GM18870 (cell line): ENCODE measurements around the gene NDUFS2.

Source experiments
- ATAC-seq: cut with Tn5 transposase; IDR thresholded peaks from one replicate; pipeline ENCODE4 v1.9.1; 2021; ENCODE audit warnings: moderate library complexity; ENCODE audit not compliant: unreplicated experiment

The NDUFS2 gene

DNA sequence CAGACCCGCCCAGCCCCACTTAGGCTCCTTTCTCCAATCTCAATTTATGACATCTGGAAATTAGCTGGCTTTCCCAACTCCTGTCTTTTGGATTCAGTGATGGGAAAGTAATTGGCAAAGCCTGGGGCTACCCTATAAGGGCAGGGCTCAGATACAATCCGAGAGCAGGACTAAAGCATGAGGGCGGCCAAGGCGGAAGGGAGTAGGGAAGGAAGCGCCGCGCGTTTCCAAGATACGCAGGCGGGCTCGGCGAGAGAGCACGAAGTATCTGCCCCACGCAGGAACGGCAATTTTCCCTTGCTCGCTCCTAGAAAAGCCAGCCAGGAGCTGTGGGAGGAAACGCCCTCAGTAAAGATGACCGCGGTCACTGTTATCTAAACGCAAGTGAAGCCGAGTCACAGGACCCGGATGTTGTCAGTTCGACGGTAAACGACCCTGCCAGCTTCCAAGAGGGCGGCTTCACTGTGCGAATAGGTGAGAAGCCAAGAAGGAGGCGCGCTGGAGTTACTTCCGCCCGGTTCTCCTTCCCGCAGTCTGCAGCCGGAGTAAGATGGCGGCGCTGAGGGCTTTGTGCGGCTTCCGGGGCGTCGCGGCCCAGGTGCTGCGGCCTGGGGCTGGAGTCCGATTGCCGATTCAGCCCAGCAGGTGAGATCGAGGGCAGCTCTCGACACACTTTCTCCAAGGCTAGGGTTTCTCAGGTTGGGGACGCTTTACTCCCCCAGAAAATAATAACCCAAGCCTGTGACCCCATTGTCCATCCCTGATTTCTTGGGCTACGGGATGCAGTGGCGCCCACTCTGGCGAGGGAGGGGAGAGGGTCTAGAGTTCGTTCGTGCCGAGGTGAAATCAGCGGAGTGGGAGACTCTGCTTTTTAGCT, at the start of gene NDUFS2:
Gene NDUFS2, plus strand, starts transcription at position 532 of the 877 bp plus-strand sequence. Its CDS starts 19 bp downstream, at position 551.
- ATAC-seq: peak; percentile 74

DNA sequence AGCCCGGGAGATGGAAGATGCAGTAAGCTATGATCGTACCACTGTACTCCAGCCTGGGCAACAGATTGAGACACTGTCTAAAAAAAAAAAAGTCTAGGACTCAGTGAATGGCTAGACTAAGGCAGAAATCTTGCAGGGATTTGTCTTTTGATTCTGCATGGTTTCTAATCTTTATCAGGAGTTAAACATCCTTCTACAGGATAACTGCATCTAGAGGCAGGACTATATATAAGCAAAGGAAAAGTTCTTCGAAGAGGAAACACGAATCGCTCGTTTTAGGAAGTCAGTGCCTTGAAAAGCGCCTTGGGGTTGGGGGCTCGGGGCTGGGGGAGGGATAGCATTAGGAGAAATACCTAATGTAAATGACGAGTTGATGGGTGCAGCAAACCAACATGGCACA, 49.0 kb upstream of the NDUFS2 start:
- no peak for ATAC-seq

DNA sequence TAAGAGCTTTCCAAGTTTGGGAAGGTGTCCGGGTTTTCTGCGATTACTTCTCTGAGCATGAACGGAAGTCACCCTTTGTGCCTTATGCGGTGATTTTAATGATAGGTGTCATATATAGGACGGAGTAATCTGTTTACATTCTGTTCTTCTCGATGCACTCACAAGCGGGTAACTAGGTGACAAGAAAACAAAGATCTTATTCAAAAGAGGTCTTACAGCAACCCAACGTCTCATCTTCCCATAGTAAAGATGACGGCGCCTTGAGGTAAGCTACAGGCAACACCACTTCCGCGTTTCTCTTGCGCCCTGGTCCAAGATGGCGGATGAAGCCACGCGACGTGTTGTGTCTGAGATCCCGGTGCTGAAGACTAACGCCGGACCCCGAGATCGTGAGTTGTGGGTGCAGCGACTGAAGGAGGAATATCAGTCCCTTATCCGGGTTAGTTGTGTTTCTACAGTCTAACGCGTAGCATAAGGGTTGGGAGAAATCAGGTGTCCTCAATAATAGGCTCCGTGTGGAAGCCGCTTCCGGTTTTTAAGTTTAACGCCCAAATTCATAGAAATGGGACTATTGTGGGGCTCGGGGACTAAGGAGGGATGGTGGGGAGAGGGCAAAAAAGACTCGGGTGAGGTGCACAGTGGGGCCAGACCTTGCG, 48.4 kb upstream of the NDUFS2 start, which contains the start of gene UFC1:
Gene UFC1, plus strand, starts transcription at position 297 of the 656 bp plus-strand sequence. Its CDS starts 20 bp downstream, at position 317.
- ATAC-seq: no peak

DNA sequence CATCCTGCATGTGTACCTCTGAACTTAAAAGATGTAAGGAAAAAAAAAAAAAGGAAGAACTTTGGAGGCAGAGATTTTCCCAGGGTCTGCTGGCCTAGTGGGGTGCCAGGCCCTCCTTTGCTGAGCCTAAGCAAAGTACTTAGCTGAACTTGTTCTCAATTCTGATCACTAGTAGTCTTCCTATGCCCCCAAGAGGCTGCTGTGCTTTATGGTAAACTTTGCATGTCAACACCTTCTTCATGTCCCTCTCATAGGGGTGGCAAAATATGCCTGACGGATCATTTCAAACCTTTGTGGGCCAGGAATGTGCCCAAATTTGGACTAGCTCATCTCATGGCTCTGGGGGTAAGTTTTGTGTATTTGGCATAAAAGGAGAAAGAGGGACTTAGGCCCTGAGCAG, 44.3 kb upstream of the NDUFS2 start:
- no peak for ATAC-seq

DNA sequence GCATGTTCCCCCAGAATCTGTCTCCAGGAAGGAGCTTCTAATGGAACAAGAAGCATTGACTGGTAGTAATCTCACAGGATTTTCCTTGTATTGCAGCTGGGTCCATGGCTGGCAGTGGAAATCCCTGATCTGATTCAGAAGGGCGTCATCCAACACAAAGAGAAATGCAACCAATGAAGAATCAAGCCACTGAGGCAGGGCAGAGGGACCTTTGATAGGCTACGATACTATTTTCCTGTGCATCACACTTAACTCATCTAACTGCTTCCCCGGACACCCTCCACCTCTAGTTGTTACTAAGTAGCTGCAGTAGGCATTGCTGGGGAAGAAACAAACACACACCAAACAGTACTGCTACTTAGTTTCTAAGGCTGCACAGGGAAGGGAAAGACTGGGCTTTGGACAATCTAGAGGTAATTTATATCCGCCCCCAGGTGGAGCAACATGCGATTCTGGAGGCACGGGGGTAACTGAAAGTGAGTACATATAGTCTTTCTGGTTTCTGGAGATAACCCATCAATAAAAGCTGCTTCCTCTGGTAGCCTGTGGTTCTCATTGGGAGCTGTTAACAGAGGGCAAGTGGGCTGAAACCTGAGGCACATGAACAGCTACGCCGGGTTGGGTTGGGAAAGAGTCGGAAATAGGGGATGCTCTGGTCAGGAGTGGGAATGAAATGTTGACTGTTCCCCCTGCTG, 43.7 kb upstream of the NDUFS2 start:
- no peak for ATAC-seq

DNA sequence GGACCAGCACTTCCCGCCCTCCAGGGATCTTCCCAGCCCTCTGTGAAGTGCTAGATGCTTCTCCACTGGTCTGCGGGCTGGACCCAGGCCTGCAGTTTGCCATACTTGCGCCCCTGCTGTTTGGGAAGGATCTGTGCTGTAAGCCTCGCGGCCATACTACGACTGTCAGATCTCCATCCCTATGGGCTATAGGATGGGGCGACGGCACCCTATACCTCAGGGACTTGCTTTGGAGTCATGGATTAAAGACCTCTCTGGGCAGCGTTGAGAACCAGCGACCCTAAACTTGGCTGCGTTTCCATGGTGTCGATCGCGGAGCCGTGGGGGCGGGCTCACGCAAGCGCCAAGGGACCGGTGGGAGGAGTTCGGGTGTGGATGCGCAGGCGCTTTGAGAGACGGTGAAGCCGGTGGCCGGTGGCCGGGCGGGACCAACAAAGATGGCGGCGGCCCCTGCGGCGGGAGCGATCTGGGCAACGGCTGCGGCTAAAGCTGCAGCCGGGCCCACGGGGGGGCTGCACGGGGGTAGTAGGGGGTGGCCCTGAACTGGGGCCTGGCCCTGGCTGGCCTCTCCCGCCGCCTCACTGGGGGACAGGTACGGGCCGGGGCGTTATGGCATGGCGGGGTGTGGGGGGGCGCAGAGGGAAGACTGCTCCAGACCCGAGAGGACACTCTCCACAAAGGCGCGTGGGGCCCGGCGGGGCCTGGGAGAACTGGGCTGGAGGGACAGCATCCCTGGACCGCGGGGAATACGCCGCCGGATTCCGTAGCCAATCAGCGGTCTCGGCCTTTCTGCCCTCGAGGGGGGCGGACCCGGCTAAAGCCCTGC, 42.9 kb upstream of the NDUFS2 start, which contains the start of gene USP21:
Gene USP21, plus strand, starts transcription at position 414 of the 826 bp plus-strand sequence. CDS start 1,141 bp downstream, outside the sequence.
- no peak for ATAC-seq

GRCh38 chr1:161159913-161160243, 42.3 kb upstream of the NDUFS2 start:
- no peak for ATAC-seq

GRCh38 chr1:161160671-161161145, 41.5 kb upstream of the NDUFS2 start:
- no peak for ATAC-seq

- no peak for ATAC-seq
These were observed 40.5 kb upstream of the NDUFS2 start for GRCh38 chr1:161161652-161162051.

DNA sequence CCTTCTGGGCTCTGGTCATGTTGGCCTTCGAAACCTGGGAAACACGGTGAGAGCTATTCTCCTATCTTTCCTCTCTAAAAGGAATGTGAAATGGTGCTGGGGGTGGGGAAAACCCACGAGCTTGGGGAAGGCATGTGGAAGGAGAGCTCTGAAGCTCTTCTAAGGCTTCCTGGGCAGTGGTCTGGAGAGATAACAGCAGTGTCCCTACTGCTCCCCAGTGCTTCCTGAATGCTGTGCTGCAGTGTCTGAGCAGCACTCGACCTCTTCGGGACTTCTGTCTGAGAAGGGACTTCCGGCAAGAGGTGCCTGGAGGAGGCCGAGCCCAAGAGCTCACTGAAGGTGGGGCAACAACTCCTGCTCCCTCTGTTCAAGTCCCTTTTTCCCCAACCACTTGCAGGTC, 40.1 kb upstream of the NDUFS2 start:
- no peak for ATAC-seq

GRCh38 chr1:161162806-161163205, 39.4 kb upstream of the NDUFS2 start:
- no peak for ATAC-seq

DNA sequence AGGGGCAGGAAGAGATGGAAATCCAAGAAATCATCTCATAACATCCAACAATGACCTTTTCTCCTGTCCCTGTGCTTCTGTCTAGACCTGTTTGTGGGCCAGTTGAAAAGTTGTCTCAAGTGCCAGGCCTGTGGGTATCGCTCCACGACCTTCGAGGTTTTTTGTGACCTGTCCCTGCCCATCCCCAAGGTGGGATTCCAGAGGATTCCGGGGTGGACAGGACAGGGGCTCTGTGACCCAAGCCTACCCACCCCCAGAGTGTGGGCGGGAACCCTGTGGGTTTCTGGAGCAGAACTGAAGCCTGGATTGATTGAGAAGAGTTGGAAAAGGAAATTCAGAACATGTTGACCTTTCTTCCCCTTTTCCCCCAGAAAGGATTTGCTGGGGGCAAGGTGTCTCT, 38.4 kb upstream of the NDUFS2 start:
- no peak for ATAC-seq

DNA sequence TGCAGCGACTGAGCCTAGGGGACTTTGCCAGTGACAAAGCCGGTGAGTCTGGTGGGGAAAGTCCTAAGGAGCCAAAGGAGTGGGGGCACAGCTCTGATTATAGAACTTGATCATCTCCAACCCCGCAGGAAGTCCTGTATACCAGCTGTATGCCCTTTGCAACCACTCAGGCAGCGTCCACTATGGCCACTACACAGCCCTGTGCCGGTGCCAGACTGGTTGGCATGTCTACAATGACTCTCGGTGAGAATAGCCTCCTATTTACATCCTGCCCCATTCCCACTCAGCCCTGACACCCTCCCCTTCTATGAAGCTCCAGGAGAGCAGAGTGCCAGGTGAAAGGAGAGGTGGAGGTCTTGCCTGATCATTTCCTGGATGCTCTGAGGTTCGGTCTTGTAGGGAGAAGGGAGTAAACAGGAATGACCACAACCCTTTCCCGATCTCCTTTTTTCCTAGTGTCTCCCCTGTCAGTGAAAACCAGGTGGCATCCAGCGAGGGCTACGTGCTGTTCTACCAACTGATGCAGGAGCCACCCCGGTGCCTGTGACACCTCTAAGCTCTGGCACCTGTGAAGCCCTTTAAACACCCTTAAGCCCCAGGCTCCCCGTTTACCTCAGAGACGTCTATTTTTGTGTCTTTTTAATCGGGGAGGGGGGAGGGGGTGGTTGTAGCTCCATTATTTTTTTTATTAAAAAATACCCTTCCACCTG, 37.1 kb upstream of the NDUFS2 start:
- ATAC-seq: no peak

- peak; percentile 90 for ATAC-seq
These were observed 36.2 kb upstream of the NDUFS2 start, which contains the start of gene PPOX for GRCh38 chr1:161165742-161166668. TSS of gene PPOX (plus strand) at chr1:161166426. CDS start at chr1:161166848, 422 bp downstream.

DNA sequence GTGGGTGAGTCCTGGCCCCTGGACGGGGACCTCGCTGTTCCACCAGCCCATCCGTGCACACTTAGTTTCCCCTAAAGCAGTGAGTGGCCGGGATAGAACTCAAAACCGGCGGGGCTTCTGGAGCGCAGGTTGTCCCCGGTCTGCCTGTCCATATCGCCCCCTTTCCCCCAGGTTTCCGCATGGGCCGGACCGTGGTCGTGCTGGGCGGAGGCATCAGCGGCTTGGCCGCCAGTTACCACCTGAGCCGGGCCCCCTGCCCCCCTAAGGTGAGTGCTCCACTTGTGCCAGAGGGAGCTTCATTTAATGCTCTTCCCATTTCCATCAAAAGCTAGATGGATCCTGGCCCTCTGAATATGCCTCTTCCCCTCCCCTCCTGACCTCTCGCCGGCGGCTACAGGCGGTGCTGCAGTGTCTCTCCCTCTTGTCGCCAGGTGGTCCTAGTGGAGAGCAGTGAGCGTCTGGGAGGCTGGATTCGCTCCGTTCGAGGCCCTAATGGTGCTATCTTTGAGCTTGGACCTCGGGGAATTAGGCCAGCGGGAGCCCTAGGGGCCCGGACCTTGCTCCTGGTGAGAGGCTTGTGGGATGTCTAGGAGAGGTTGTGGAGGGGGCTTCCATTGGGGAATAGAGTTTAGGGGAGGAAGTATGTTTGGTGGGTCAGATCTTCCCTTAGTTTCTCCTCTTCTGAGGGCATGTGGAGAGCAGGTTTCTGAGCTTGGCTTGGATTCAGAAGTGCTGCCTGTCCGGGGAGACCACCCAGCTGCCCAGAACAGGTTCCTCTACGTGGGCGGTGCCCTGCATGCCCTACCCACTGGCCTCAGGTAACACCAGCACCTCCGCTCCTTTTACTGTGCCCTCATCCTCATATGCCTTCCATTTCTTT, 35.3 kb upstream of the NDUFS2 start:
- ATAC-seq: no peak

GRCh38 chr1:161168906-161169305, 33.3 kb upstream of the NDUFS2 start:
- ATAC-seq: no peak

- no peak for ATAC-seq
These were observed 31.0 kb upstream of the NDUFS2 start for GRCh38 chr1:161171191-161171590.

DNA sequence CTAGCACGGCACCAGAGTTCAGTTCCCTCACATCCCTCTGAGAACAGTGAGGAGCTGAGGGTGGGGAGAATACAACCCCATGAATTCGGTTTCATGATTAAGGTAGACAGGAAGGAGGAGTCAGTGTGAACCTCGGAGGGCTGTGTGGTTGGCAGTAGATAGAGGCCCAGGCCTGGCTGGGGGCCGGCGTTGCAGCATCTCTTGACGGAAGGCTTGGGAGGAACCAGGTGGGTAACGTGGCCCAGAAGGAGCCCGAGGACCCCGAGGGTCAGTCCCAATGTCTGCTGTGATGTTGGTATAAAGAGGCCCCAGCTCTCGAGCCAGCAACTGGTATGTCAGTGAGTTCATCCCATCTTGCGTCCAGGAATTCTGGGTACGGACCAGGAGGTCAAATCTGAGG, 30.5 kb upstream of the NDUFS2 start:
- ATAC-seq: no peak
